ENCODE measurements around the gene C19orf38.

Gene C19orf38

DNA sequence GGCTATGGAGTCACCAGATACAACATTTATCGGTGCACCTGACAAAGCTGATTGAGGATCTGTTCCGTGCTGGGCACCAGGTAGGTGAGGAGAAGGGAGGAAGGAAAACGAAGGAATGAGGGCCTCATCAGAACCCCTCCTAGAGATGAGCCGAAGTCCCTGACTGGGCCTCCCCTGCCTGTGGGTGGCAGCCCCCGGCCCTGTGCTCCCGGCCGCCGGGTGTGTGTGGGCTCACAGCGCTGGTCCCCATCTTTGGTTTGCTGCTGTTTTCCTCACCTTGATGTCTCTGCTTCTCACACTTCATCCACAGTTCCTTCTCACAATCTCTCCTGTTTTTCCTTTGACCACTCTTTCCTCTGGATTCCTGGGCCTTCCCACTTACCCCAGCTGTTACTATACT is 45.0 kb upstream of the C19orf38 start:
- H3K27ac ChIP-seq (ENCODE audit: low read depth, low read length, poor library complexity, severe bottlenecking): no peak overlapping the region
- no peak overlapping the region for H3K4me3 ChIP-seq (ENCODE audit: low read depth, low read length, poor library complexity, severe bottlenecking)
- H2AFZ ChIP-seq (ENCODE audit: low read length): no peak overlapping the region
- no peaks in the 10 kb centered on the region for H4K20me1 ChIP-seq (ENCODE audit: insufficient read depth, low read length)
- no peaks in the 10 kb centered on the region for H3K4me1 ChIP-seq (ENCODE audit: insufficient read depth, low read length, severe bottlenecking)
- H3K4me2 ChIP-seq (ENCODE audit: low read length): no peak overlapping the region
- H3K36me3 ChIP-seq (ENCODE audit: insufficient read depth, low read length): peaks cover 71% of the 10 kb centered on the region
- H3K27me3 ChIP-seq (ENCODE audit: insufficient read depth, low read length): no peaks in the 10 kb centered on the region
- no peaks in the 10 kb centered on the region for H3K9me3 ChIP-seq (ENCODE audit: low read length)
- TF ChIP-seq, protein P1, sequence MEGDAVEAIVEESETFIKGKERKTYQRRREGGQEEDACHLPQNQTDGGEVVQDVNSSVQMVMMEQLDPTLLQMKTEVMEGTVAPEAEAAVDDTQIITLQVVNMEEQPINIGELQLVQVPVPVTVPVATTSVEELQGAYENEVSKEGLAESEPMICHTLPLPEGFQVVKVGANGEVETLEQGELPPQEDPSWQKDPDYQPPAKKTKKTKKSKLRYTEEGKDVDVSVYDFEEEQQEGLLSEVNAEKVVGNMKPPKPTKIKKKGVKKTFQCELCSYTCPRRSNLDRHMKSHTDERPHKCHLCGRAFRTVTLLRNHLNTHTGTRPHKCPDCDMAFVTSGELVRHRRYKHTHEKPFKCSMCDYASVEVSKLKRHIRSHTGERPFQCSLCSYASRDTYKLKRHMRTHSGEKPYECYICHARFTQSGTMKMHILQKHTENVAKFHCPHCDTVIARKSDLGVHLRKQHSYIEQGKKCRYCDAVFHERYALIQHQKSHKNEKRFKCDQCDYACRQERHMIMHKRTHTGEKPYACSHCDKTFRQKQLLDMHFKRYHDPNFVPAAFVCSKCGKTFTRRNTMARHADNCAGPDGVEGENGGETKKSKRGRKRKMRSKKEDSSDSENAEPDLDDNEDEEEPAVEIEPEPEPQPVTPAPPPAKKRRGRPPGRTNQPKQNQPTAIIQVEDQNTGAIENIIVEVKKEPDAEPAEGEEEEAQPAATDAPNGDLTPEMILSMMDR (IDR thresholded peaks at IDR 0.05; ENCODE audit: low read length): no peak
- TF ChIP-seq EZH2 (IDR thresholded peaks at IDR 0.05; ENCODE audit: borderline replicate concordance, low read length): no peak
- H3K9me2 ChIP-seq (ENCODE audit: low read depth, low read length): no peaks in the 10 kb centered on the region
- no peaks in the 10 kb centered on the region for H3F3A ChIP-seq (ENCODE audit: insufficient read depth, low read length)
- no peak overlapping the region for H3K9ac ChIP-seq (ENCODE audit: low read length)
- H3K79me2 ChIP-seq (ENCODE audit: insufficient read depth, low read length): no peaks in the 10 kb centered on the region

DNA sequence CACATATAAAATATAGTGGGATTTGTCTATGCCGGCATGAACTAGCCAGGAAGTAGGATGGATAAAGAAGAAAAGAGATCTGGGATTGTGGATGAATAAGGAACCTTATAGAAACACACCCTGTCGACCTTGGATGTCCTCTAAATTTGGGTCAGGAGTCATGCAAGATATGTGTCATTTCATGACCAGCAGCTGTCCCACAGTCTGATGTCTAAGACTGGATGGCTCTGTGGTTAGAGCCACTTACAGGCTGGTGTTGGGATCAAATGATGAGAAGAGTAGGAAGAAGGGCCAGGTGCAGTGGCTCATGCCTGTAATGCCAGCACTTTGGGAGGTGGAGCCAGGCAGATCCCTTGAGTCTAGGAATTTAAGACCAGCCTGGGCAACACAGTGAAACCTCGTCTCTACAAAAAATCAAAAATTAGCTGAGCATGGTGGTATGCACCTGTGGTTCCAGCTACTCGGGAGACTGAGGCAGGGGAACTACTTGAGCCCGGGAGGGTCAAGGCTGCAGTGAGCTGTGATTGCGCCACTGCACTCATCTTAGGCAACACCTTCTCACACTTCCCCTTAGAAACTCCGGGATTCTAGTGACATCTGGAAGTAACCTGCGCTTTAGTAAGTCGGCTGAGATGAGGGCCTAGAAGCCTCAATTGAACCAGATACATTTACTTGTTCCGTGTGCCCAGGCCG is 43.0 kb upstream of the C19orf38 start:
- H3K27me3 ChIP-seq (ENCODE audit: insufficient read depth, low read length): no peaks in the 10 kb centered on the region
- H3K27ac ChIP-seq (ENCODE audit: low read depth, low read length, poor library complexity, severe bottlenecking): no peak overlapping the region
- H3K4me3 ChIP-seq (ENCODE audit: low read depth, low read length, poor library complexity, severe bottlenecking): no peak overlapping the region
- no peak overlapping the region for H3K4me2 ChIP-seq (ENCODE audit: low read length)
- H3K36me3 ChIP-seq (ENCODE audit: insufficient read depth, low read length): peaks cover 75% of the 10 kb centered on the region
- no peaks in the 10 kb centered on the region for H3K4me1 ChIP-seq (ENCODE audit: insufficient read depth, low read length, severe bottlenecking)
- H3K79me2 ChIP-seq (ENCODE audit: insufficient read depth, low read length): no peaks in the 10 kb centered on the region
- no peaks in the 10 kb centered on the region for H3F3A ChIP-seq (ENCODE audit: insufficient read depth, low read length)
- H3K9ac ChIP-seq (ENCODE audit: low read length): no peak overlapping the region
- H2AFZ ChIP-seq (ENCODE audit: low read length): no peak overlapping the region
- H3K9me3 ChIP-seq (ENCODE audit: low read length): no peaks in the 10 kb centered on the region
- TF ChIP-seq, protein P1 (IDR thresholded peaks at IDR 0.05; ENCODE audit: low read length): no peak
- no peak for TF ChIP-seq EZH2 (IDR thresholded peaks at IDR 0.05; ENCODE audit: borderline replicate concordance, low read length)
- H4K20me1 ChIP-seq (ENCODE audit: insufficient read depth, low read length): no peaks in the 10 kb centered on the region
- no peaks in the 10 kb centered on the region for H3K9me2 ChIP-seq (ENCODE audit: low read depth, low read length)

DNA sequence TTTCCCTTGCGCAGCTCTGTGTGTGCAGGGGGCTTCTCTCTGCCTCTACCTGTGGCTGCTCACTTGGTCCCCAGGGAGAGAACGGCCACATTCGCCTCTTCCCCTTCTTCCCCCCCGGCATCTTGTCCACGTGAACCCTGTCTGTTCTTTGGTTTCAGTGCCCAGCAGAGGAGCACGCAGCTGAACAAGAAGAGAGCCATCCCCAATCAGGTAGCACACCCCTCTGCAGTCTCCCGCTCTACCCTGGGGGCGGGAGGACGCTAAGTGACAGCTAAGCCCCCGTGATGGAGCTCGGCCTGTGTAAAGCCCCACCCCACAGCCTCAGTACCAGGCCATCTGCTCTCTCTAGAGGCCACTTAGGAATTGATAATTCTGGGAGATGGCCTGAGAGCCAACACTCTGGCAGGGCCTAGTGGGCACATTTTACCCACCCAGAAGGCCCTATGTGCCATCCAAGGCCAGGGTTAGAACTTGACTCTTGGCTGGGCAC is 42.4 kb upstream of the C19orf38 start:
- peaks cover 75% of the 10 kb centered on the region for H3K36me3 ChIP-seq (ENCODE audit: insufficient read depth, low read length)
- no peak overlapping the region for H3K4me3 ChIP-seq (ENCODE audit: low read depth, low read length, poor library complexity, severe bottlenecking)
- no peak for TF ChIP-seq EZH2 (IDR thresholded peaks at IDR 0.05; ENCODE audit: borderline replicate concordance, low read length)
- TF ChIP-seq, protein P1 (IDR thresholded peaks at IDR 0.05; ENCODE audit: low read length): no peak
- no peak overlapping the region for H3K4me2 ChIP-seq (ENCODE audit: low read length)
- H3F3A ChIP-seq (ENCODE audit: insufficient read depth, low read length): no peaks in the 10 kb centered on the region
- no peak overlapping the region for H3K9ac ChIP-seq (ENCODE audit: low read length)
- no peaks in the 10 kb centered on the region for H3K9me3 ChIP-seq (ENCODE audit: low read length)
- no peaks in the 10 kb centered on the region for H3K4me1 ChIP-seq (ENCODE audit: insufficient read depth, low read length, severe bottlenecking)
- H3K9me2 ChIP-seq (ENCODE audit: low read depth, low read length): no peaks in the 10 kb centered on the region
- H3K79me2 ChIP-seq (ENCODE audit: insufficient read depth, low read length): no peaks in the 10 kb centered on the region
- H4K20me1 ChIP-seq (ENCODE audit: insufficient read depth, low read length): no peaks in the 10 kb centered on the region
- no peak overlapping the region for H3K27ac ChIP-seq (ENCODE audit: low read depth, low read length, poor library complexity, severe bottlenecking)
- H3K27me3 ChIP-seq (ENCODE audit: insufficient read depth, low read length): no peaks in the 10 kb centered on the region
- H2AFZ ChIP-seq (ENCODE audit: low read length): no peak overlapping the region

Data from OCI-LY1 (cell line).